Endothelial cell of umbilical vein (primary cell): Measurements from ENCODE around the gene AMELX. TPM values are rescaled to one million over a fixed set of nuclear protein-coding genes. Genes with fewer than 3 reads are reported as not detected.

Experiments
- BruUV-seq: library from RNA; stranded (reverse); fragments of 400-500 nt; replicated peaks from 2 replicates; lab custom pipeline; 2021; lab: Mats Ljungman, UMichigan
- CTCF ChIA-PET: fragments of 300-600, 350-600 bp; sonication (Branson Sonifier 250); formaldehyde crosslinking; loops from one replicate; lab custom pipeline; 2021; ENCODE audit warnings: antibody characterized with exemption, inconsistent platforms; lab: Charles Lee
- POLR2A ChIA-PET: fragments of 300-600, 350-600 bp; sonication (Branson Sonifier 250); formaldehyde crosslinking; loops from one replicate; lab custom pipeline; 2021; ENCODE audit warnings: antibody characterized with exemption, inconsistent platforms; lab: Charles Lee
- DNase-seq: peaks from one replicate; pipeline ENCODE4 v3.0.0-alpha.2; 2011; ENCODE audit warnings: low read depth, low spot score
- FAIRE-seq: peaks from 2 replicates; lab custom pipeline; 2011; peaks lifted over from hg19 to GRCh38; lab: Jason Lieb, UNC
- H2AFZ ChIP-seq: 2 replicates; pipeline ENCODE4 v1.6.0; 2012; ENCODE audit warnings: low read depth, low read length, control low read depth, inconsistent platforms
- H3K27ac ChIP-seq: 2 replicates; pipeline ENCODE4 v1.5.1; 2011; ENCODE audit warnings: low read depth, mild to moderate bottlenecking, control low read depth, low read length, moderate library complexity; ENCODE audit not compliant: insufficient read depth
- H3K27me3 ChIP-seq, 2 experiments: 2 replicates each; pipeline versions ENCODE4 v1.6.0 to v1.6.1; 2011; ENCODE audit warnings: low read length in 2 of 2, mixed read lengths in 1 of 2; ENCODE audit not compliant: control insufficient read depth in 2 of 2, insufficient read depth in 2 of 2
- H3K36me3 ChIP-seq, 2 experiments: 2 replicates in 1 of 2; 3 replicates in 1 of 2; pipeline ENCODE4 v1.5.1; 2011; ENCODE audit warnings: low read length in 2 of 2, mild to moderate bottlenecking in 1 of 2, moderate library complexity in 1 of 2; ENCODE audit not compliant: control insufficient read depth in 2 of 2, insufficient read depth in 2 of 2; ENCODE audit errors: extremely low read depth in 1 of 2
- H3K4me1 ChIP-seq: 3 replicates; pipeline ENCODE4 v1.5.1; 2011; ENCODE audit warnings: mild to moderate bottlenecking, low read length; ENCODE audit not compliant: control insufficient read depth, insufficient read depth; ENCODE audit errors: extremely low read depth
- H3K4me2 ChIP-seq: 2 replicates; pipeline ENCODE4 v1.6.1; 2011; ENCODE audit warnings: low read length, control low read depth, mixed read lengths; ENCODE audit not compliant: insufficient read depth
- H3K4me3 ChIP-seq, 3 experiments: fragments of 200-600 bp in 1 of 3; sonication (generic), shearing (Covaris generic) in 1 of 3; replicated peaks in 1 of 3; 2 replicates each; pipeline ENCODE4 v1.5.1; 2011 to 2016; ENCODE audit warnings: control low read depth in 3 of 3, low read length in 3 of 3, mild to moderate bottlenecking in 2 of 3, inconsistent platforms in 1 of 3, low read depth in 1 of 3, moderate library complexity in 1 of 3; ENCODE audit not compliant: insufficient read depth in 1 of 3
- H3K79me2 ChIP-seq: 2 replicates; pipeline ENCODE4 v1.6.0; 2012; ENCODE audit warnings: low read length, inconsistent platforms; ENCODE audit not compliant: control insufficient read depth, insufficient read depth
- H3K9ac ChIP-seq: replicated peaks from 2 replicates; pipeline ENCODE3; 2011; ENCODE audit warnings: low read length, control low read depth; ENCODE audit not compliant: insufficient read depth; ENCODE audit errors: extremely low read depth
- H3K9me1 ChIP-seq: replicated peaks from 3 replicates; pipeline ENCODE4 v1.6.0; 2011; ENCODE audit warnings: mild to moderate bottlenecking, low read length; ENCODE audit not compliant: control insufficient read depth, insufficient read depth; ENCODE audit errors: extremely low read depth
- H3K9me3 ChIP-seq: replicated peaks from 2 replicates; pipeline ENCODE4 v1.5.1; 2012; ENCODE audit warnings: low read length, inconsistent platforms; ENCODE audit not compliant: control insufficient read depth, insufficient read depth
- H4K20me1 ChIP-seq: replicated peaks from 2 replicates; pipeline ENCODE3; 2011; ENCODE audit warnings: mild to moderate bottlenecking, low read length; ENCODE audit not compliant: control insufficient read depth, insufficient read depth; ENCODE audit errors: extremely low read depth
- EZH2 ChIP-seq: IDR thresholded peaks from 2 replicates; pipeline ENCODE4 v1.6.1; 2012; ENCODE audit warnings: borderline replicate concordance, low read depth, mild to moderate bottlenecking, moderate library complexity, low read length, inconsistent platforms; ENCODE audit not compliant: severe bottlenecking
- FOS ChIP-seq: IDR thresholded peaks from 2 replicates; pipeline ENCODE4 v1.6.1; 2011; ENCODE audit warnings: mild to moderate bottlenecking, low read length, moderate library complexity, borderline replicate concordance; ENCODE audit not compliant: insufficient read depth
- GATA2 ChIP-seq: IDR thresholded peaks from 2 replicates; pipeline ENCODE4 v1.7.0; 2011; ENCODE audit warnings: low read depth, mild to moderate bottlenecking, moderate library complexity, mixed read lengths, low read length; ENCODE audit not compliant: insufficient read length, insufficient read depth
- JUN ChIP-seq: IDR thresholded peaks from 2 replicates; pipeline ENCODE4 v1.6.1; 2011; ENCODE audit warnings: borderline replicate concordance, low read depth; ENCODE audit not compliant: insufficient read length, insufficient read depth
- MYC ChIP-seq: IDR thresholded peaks from one replicate; pipeline ENCODE4 v1.6.1; 2011; ENCODE audit warnings: mild to moderate bottlenecking, low read depth, low read length
- POLR2A ChIP-seq: IDR thresholded peaks from 2 replicates; pipeline ENCODE4 v1.6.1; 2012; ENCODE audit warnings: low read depth, mild to moderate bottlenecking, control low read depth, low read length
- POLR2AphosphoS5 ChIP-seq: IDR thresholded peaks from 2 replicates; pipeline ENCODE4 v1.6.1; 2012; ENCODE audit warnings: low read depth, mild to moderate bottlenecking, control low read depth, low read length, moderate library complexity; ENCODE audit not compliant: insufficient read depth
- dilution Hi-C: fragments of 300-500 bp; cut with MboI; formaldehyde crosslinking; loops from one replicate; pipeline ENCODE4 v1.15.0; 2019; ENCODE audit warnings: low sequenced_read_pairs; ENCODE audit not compliant: extremely low pct_ligation_motif_present
- intact Hi-C: fragments of 100-400 bp; cut with micrococcal nuclease; formaldehyde crosslinking; loops from one replicate; pipeline ENCODE4 v1.10.0; 2022
- polyA plus RNA-seq, 4 experiments: library from polyadenylated mRNA; depleted of rRNA in 3 of 4; stranded (reverse) in 3 of 4; unstranded in 1 of 4; fragments of >200 nt; gene quantifications; 2 replicates each; pipeline versions ENCODE4 v1.2.1 to v1.2.3, GENCODE V29; 2011 to 2012; ENCODE audit warnings: missing spikeins in 1 of 4
- total RNA-seq: library from RNA; stranded (reverse); gene quantifications from 2 replicates; pipeline ENCODE4 v1.2.3, GENCODE V29; 2021
- TF ChIP-seq, protein P1 (sequence below), 2 donors: IDR thresholded peaks; 1 replicate in 1 of 2; 2 replicates in 1 of 2; pipeline ENCODE4 v1.5.1; 2011; ENCODE audit warnings: low read length in 2 of 2, mild to moderate bottlenecking in 2 of 2, moderate library complexity in 2 of 2, control low read depth in 1 of 2, inconsistent platforms in 1 of 2, low read depth in 1 of 2; ENCODE audit not compliant: insufficient read depth in 1 of 2; ENCODE audit errors: extremely low read depth in 1 of 2
- TF ChIP-seq, protein P2 (sequence below): IDR thresholded peaks from 2 replicates; pipeline ENCODE4 v1.6.1; 2011; ENCODE audit not compliant: insufficient read depth, insufficient read length

Gene AMELX
- total and polyA plus RNA-seq, 2 donors (not counting 3 experiments of a cell fraction or from before 2014, with no cell fraction given): not detected

DNA sequence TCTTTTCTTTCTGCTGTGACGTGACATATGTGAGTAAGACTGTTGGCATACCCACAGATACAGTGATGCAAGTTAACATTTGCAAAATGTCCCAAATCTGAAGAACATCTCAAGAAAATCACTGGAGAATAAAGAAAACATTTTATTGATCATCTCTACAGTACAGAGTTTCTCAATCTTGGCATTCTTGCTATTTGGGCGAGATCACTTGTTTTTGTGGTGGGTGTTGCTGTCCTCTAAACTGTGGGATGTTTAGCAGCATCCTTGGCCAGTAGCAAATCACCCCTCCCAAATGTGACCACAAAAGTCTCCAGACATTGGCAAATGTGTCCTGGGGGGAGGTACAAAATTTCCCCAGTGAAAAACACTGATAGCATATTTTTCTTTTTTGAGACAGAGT, 28.8 kb downstream of the AMELX start:
- Histone ChIP-seq H3K9ac (no peak overlapping the region), H3K4me2 (no peak overlapping the region), H4K20me1 (no peaks in the 10 kb centered on the region), H3K4me3 (no peak overlapping the region), H3K27ac (no peak overlapping the region), H3K4me1 (no peaks in the 10 kb centered on the region), H3K36me3 (no peaks in the 10 kb centered on the region), H3K27me3 (no peaks in the 10 kb centered on the region), H2AFZ (no peak overlapping the region), H3K9me1 (no peaks in the 10 kb centered on the region), H3K79me2 (no peaks in the 10 kb centered on the region), H3K9me3 (no peaks in the 10 kb centered on the region)
- intact Hi-C loops (no loop called here), dilution Hi-C loops (no loop called here)
- FAIRE-seq (no peak), DNase-seq (no peak)
- no peak for TF ChIP-seq JUN
- no peak for TF ChIP-seq POLR2A
- TF ChIP-seq GATA2: no peak
- TF ChIP-seq MYC: no peak
- no peak for TF ChIP-seq FOS
- TF ChIP-seq, protein P1, sequence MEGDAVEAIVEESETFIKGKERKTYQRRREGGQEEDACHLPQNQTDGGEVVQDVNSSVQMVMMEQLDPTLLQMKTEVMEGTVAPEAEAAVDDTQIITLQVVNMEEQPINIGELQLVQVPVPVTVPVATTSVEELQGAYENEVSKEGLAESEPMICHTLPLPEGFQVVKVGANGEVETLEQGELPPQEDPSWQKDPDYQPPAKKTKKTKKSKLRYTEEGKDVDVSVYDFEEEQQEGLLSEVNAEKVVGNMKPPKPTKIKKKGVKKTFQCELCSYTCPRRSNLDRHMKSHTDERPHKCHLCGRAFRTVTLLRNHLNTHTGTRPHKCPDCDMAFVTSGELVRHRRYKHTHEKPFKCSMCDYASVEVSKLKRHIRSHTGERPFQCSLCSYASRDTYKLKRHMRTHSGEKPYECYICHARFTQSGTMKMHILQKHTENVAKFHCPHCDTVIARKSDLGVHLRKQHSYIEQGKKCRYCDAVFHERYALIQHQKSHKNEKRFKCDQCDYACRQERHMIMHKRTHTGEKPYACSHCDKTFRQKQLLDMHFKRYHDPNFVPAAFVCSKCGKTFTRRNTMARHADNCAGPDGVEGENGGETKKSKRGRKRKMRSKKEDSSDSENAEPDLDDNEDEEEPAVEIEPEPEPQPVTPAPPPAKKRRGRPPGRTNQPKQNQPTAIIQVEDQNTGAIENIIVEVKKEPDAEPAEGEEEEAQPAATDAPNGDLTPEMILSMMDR (IDR thresholded peaks at IDR 0.05; ENCODE audit: extremely low read depth in 1 of 2, insufficient read depth in 1 of 2, low read depth in 1 of 2, low read length in 2 of 2): no peak
- no peak for TF ChIP-seq POLR2AphosphoS5
- no peak for TF ChIP-seq EZH2
- TF ChIP-seq, protein P2, sequence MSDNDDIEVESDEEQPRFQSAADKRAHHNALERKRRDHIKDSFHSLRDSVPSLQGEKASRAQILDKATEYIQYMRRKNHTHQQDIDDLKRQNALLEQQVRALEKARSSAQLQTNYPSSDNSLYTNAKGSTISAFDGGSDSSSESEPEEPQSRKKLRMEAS: no peak
- POLR2A ChIA-PET: no interaction called here
- BruUV-seq: no TSS peak
- CTCF ChIA-PET: no interaction called here
